ENCODE results near the gene ZNF718. TPM values are rescaled to one million over a fixed set of nuclear protein-coding genes. Genes with fewer than 3 reads are reported as not detected.
"Not testable (repeated sequence)": the region's sequence is repeated elsewhere in the genome, so short reads cannot be mapped to it uniquely, and the experiment has no call there.

Gene ZNF718
- total RNA-seq, 1 experiment from 2014 or later = 0.02 TPM

DNA sequence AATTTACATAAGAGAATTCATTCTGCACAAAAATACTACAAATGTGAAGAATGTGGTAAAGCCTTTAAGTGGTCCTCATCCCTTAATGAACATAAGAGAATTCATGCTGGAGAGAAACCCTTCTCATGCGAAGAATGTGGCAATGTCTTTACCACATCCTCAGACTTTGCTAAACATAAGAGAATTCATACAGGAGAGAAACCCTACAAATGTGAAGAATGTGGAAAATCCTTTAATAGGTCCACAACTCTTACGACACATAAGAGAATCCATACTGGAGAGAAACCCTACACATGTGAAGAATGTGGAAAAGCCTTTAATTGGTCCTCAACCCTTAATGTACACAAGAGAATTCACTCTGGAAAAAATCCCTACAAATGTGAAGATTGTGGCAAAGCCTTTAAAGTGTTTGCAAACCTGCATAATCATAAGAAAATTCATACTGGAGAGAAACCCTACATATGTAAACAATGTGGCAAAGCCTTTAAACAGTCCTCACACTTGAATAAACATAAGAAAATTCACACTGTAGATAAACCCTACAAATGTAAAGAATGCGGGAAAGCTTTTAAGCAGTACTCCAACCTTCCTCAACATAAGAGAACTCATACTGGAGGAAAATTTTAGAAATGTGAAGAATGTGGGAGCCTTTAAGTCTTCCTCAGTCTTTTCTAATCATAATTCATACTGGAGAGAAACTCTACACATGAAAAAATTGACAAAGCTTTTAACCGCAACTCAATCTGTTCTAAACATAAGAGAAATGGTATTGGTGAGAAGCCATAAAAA, 37.4 kb downstream of the ZNF718 start:
- DNase-seq (ENCODE audit: low spot score) = no peak

GRCh38 chr4:169640-170039, 45.3 kb downstream of the ZNF718 start:
- not testable (repeated sequence) for DNase-seq (ENCODE audit: low spot score)

DNA sequence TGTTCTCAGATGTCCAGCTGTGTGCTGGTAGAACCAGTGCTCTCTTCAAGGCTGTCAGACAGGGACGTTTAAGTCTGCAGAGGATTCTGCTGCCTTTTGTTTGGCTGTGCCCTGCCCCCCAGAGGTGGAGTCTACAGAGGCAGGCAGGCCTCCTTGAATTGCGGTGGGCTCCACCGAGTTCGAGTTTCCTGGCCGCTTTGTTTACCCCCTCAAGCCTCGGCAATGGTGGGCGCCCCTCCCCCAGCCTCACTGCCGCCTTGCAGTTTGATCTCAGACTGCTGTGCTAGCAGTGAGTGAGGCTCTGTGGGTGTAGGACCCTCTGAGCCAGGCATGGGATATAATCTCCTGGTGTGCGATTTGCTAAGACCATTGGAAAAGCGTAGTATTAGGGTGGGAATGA, 47.0 kb downstream of the ZNF718 start:
- not testable (repeated sequence) for DNase-seq (ENCODE audit: low spot score)

- no peak for DNase-seq (ENCODE audit: low spot score)
Observed at GRCh38 chr4:173666-174314, 49.5 kb downstream of the ZNF718 start.

- no peak for DNase-seq (ENCODE audit: low spot score)
Observed at GRCh38 chr4:175986-176385, 51.7 kb downstream of the ZNF718 start.

- no peak for DNase-seq (ENCODE audit: low spot score)
Observed at GRCh38 chr4:176995-177394, 52.7 kb downstream of the ZNF718 start.

- DNase-seq (ENCODE audit: low spot score) = not testable (repeated sequence)
Observed at GRCh38 chr4:182225-182624, 57.9 kb downstream of the ZNF718 start.

GRCh38 chr4:188091-188490, 63.8 kb downstream of the ZNF718 start:
- no peak for DNase-seq (ENCODE audit: low spot score)

DNA sequence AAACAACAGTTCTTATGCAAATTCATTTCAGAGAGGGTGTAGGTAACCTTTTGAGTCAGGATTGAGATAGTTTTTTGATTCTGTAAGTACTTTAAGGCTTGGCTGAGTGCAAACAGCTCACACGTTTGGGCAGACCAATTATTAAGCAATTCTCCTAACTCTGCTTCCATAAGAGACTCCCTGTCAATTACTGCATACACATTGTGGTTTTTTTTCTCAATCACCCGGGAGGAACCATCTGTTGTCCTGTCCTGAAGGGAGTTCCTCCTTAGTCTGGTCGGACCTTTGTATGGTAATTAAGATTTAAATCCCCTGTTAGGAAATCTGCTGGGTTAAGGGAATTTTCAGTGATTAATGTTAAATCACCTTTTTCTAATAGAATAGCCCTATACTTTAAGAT, 70.9 kb downstream of the ZNF718 start:
- not testable (repeated sequence) for DNase-seq (ENCODE audit: low spot score)

GRCh38 chr4:200936-201335, 76.6 kb downstream of the ZNF718 start:
- DNase-seq (ENCODE audit: low spot score) = no peak

- not testable (repeated sequence) for DNase-seq (ENCODE audit: low spot score)
Observed at GRCh38 chr4:202822-203221, 78.5 kb downstream of the ZNF718 start.

DNA sequence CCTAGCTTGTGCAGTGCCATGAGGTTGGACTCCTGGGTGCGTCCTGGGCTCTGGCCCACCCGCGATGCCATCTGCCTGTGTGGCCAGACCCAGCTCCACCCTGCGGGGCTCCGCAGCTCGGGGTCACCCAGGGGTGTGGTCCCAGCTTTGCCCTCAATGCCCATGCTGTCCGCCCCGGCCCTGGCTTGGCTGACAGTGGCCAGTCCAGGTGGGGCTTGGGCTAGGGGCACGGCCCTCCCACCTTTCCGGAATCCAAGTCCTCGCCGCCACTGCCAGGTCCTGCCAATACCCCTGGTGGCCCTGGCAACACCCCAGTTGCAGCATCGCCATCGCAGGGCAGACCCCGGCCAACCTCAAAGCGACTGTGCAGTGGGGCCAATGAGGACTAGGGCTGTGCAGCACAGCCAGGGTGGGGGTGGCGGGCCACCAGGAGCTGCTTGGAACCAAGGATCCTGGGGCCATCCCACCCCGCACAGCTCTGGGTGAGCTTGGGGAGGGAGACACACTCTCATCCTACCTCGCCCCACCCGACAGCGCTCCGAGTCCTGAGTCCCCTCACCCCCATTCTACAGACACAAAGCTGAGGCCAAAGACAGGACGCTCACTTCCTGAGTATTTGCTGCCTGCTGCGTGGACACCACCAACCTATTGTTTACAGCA, 80.9 kb downstream of the ZNF718 start:
- DNase-seq (ENCODE audit: low spot score) = no peak

DNA sequence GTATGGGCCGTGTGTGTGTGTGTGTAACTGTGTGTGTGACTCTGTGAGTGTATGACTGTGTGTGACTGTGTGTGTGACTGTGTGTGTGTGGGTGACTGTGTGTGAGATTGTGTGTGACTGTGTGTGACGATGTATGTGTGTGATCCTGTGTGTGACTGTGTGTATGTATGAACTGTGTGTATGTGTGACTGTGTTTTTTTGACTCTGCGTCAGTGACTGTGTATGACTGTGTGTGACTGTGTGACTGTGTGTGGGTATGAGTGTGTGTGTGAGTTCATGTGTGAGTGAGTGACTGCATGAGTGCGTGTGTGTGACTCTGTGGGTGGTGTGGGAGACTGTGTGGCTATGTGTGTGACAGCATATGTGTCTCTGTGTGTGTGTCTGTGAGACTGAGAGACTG, 81.8 kb downstream of the ZNF718 start:
- no peak for DNase-seq (ENCODE audit: low spot score)

DNA sequence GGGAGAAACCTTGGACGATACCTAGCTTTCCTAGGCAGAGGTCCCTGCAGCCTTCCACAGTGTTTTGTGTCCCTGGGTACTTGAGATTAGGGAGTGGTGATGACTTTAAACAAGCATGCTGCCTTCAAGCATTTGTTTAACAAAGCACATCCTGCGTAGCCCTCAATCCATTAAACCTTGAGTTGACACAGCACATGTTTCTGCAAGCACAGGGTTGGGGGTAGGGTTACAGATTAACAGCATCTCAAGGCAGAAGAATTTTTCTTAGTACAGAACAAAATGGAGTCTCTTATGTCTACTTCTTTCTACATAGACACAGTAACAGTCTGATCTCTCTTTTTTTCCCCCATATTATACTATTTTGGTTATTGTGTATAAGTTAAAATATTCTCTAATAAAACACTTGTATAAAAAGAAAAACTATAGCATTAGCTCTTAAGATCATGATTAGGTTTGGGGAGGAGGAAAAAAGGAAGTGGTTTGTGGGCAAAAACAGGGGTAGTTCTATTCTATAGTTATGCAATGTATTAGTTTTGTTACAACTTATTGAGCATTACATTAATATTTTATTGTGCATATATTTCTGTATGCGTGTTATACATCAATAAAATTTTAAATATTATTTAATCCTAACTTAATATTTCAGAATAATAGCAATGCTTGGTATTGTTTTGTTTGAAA, 84.3 kb downstream of the ZNF718 start:
- not testable (repeated sequence) for DNase-seq (ENCODE audit: low spot score)

DNA sequence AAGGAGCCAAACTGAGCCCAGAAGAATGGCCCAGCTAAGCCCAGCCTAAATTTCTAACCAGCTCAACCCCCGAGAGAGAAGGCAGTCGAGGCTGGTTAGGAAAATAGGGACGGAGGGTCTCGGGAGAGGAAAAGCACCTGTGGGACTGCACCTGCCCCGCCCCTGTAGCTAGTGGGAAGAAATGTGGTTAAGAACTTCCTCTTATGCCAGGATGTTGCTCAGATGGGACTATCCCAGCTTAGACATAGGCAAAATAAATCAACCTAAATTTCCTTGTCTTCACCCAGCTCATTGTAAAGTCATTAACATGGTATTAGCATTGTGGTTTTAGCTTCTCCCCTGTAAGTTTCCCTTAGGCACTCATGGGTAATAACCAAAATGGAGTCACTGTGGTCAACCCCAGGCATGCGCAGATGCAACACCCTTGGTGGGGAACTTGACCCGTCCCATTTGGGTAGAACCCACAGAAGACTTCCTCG, 86.8 kb downstream of the ZNF718 start:
- DNase-seq (ENCODE audit: low spot score) = no peak

DNA sequence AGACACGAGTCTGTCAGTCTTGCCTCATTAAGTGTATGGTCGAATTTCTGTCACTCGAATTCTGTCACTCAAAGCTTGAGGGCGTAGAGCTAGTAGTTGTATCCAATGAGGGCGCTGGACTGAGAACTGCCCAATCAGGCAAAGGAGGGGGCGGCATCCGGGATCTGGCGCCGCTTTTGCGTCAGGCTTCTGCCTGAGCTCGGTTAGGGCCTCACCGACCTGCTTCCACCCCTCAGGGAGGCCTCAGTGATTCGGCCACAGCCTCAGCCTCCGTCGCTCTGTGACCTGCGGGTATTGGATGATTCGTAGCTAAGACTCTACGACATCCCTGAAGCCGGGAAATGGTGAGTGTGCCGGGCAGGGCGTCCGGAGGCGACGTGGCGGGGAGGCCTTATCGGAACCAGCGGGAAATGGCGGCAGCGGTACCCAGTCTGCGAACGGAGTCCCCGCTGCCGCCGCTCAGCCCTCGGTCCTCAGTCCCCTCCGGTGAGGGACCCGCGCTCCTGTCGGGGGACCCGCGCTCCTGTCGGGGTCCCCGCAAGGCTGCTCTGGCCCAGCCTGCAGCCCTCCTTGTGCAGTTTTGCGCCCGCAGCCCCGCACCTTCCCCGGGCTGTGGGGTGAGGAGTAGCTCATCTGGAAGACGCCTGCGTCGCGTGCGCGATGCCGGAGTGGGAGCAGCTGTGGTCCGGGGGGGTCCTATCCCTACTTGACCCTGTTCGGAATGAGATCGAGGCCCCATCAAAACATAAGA, 88.3 kb downstream of the ZNF718 start:
- no peak for DNase-seq (ENCODE audit: low spot score)

DNA sequence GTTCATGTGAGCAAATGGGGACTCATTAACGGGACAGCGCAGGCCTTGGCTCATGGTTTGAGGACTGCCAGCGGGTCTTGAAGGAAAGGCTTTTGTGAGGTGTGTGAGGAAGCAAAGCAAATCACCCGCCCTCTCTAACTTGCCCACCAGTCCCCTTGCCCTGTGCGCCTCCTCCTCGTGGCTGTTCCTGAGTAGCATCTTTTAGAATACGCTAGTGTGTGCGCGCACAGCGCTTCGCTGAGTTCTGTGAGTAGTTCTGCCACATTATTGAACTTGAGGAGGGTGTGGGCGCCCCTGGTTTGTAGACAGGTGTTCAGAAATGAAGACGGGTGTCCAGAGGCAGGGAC, 88.9 kb downstream of the ZNF718 start:
- DNase-seq (ENCODE audit: low spot score) = not testable (repeated sequence)

Data from H4 (cell line).